GM21360 (cell line): Measurements from ENCODE around the gene CCL26.
A peak's percentile ranks its signal among the peaks of the same experiment; 100 is the strongest.
"Not testable (repeated sequence)": the region's sequence is repeated elsewhere in the genome, so short reads cannot be mapped to it uniquely, and the experiment has no call there.

ENCODE experiments used
- ATAC-seq: cut with Tn5 transposase; IDR thresholded peaks from one replicate; pipeline ENCODE4 v1.9.1; 2021; ENCODE audit warnings: mild to moderate bottlenecking, moderate library complexity; ENCODE audit not compliant: unreplicated experiment

CCL26 gene

DNA sequence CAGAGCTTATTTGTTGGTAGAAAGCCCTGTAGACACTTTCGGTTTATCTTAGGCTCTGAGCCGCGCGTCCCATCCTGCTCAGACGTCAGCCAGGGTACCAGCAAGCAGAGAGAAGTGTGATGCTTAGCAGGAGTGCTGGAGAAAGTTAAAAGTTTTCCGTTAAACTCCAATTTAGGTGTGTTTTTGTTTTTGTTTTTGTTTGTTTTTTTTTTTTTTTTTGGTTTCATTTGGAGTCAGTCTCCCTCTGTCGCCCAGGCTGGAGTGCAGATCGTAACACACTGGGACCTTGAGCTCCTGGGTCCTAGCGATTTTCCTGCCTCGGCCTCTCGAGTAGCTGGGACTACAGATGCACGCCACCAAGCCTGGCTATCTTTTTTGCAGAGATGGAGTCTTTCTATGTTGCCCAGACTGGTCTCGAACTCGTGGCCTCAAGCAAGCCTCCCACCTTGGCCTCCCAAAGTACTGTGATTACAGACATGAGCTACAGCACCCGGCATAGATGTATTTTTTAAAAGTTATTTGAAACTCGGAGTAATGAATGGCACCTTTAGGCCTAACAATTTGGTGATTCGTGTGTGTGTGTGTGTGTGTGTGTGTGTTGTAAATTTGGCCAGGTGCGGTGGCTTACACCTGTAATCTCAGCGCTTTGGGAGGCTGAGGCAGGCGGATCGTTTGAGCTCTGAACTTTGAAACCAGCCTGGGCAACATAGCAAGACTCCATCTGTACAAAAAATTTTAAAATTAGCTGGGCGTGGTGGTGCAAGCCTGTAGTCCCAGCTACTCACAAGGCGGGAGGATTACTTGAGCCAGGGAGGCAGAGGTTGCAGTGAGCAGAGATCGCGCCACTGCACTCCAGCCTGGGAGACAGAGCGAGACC, 32.0 kb downstream of the CCL26 start:
- ATAC-seq = no peak

DNA sequence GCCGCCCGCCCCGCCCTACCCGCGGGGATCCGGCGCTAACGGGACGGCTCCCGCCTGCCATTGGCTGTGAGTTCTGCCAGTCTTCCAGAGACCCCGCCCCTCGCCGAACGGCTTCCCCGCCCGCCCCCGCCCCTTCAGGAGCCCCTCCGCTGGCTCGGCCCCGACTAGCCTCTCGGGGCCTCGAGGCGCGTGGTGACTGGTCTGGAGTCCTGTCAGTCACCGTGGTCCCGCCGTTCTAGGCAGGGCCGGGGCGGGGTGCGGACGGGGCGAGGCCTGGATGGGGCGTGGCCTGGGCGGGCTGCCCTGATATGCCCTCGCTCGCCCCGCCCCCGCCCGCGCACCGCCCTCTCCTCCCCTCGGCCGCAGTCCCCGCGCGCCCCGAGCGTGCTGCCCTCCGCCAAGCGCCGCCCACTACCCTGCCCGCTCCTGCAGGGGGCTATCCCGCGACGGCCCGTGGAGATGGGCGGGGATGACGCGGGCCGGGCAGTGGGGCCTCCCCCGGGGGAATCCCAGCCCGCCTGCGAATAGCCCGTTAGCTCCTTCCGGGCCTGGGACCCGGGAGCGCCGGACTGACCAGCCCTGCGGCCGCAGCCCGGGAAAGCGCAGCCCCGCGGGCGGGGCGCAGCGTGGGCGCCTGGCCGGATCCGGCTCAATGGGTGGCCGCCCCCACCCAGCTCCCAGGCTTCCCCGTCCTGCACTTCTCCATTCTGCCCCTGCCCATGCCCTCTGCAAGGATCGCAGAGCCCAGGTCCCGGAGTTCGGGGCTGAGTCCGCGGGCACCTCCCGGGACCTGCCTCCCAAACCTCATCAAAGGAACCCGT, 32.8 kb downstream of the CCL26 start:
- peak; percentile 83 for ATAC-seq

DNA sequence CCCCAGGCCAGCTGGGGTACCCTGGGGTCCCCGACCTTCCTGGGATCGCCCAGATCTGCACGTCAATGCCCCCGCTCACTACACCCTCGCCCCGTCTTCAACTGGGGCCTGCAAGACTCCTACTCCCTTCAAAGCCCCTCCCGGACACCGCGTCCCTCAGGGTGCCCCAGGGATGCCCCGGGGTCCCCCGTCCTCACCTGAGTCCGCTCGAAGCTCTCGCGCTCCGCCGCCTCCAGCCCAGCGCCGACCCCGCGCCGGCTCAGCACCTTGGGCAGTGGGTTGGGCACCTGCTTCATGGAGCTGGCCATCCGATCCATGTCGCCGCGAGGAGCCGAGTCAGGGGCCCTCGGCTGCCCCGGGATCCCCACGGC, 33.4 kb downstream of the CCL26 start, which contains the start of gene HIP1:
Gene HIP1, minus strand, starts transcription at position 338 of the 371 bp plus-strand sequence. Its CDS starts 21 bp downstream, at position 317.
- ATAC-seq = peak; percentile 13

DNA sequence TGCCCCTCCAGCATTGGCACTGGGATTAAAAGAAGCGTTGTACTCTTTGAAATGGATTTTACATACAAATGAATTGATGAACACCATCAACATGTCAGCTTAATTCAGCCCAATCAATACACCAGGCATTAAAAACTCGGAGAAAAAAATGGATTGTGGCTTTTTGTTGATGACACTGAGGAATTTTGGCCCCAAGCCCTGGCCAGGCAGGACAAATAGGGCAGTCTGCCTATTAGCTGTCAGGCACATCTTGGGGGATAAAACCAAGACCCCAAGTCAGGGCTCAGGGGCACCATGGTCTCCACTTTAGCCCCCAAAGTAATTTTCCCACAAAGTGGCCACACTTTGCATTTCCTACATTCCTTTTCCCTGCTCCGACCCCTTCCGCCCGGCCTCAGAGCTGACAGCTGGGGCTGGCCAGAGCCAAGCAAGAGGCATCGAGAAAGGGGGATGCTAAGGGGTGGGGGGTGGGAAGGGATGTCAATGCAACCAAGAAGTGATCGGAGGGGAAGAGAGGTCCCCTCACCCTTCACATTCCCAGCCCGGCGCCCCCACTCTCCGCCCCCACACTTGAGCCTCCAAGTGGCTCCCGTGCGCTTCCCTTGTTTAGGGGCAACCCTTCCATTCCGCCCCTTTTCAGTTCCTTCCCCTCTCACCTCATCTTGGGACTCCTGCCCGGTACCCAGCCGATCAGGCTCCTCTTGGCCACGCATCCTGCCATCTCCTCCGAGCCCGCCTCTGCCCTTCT, 34.0 kb downstream of the CCL26 start:
- no peak for ATAC-seq

DNA sequence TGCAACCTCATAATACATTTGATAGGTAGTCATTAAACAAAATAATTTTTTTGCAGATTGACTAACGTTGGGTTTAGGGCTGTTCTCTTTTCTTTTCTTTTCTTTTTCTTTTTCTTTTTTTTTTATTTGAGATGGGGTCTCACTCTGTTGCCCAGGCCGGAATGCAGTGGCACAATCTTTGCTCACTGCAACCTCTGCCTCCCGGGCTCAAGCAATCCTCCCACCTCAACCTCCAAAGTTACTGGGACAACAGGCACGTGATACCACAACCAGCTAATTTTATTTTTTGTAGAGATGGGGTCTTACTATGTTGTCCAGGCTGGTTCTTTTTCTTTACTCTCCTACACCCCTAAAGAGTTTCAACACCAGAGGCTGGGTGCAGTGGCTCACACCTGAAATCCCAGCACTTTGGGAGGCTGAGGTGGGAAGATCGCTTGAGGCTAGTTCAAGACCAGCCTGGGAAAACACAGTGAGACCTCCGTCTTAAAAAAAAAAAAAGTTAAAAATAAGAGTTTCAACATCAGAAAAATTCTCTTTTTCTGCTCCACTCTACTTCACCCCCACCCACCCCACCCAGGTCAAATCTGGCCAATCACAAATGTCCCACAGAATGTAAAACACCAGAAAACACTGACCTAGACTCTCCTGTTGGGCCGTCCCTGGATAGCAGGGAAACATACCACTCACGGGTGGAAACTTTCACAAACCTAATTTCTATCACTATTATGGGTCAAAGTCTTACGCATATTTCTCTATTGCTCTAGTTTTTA, 36.2 kb downstream of the CCL26 start:
- no peak for ATAC-seq

DNA sequence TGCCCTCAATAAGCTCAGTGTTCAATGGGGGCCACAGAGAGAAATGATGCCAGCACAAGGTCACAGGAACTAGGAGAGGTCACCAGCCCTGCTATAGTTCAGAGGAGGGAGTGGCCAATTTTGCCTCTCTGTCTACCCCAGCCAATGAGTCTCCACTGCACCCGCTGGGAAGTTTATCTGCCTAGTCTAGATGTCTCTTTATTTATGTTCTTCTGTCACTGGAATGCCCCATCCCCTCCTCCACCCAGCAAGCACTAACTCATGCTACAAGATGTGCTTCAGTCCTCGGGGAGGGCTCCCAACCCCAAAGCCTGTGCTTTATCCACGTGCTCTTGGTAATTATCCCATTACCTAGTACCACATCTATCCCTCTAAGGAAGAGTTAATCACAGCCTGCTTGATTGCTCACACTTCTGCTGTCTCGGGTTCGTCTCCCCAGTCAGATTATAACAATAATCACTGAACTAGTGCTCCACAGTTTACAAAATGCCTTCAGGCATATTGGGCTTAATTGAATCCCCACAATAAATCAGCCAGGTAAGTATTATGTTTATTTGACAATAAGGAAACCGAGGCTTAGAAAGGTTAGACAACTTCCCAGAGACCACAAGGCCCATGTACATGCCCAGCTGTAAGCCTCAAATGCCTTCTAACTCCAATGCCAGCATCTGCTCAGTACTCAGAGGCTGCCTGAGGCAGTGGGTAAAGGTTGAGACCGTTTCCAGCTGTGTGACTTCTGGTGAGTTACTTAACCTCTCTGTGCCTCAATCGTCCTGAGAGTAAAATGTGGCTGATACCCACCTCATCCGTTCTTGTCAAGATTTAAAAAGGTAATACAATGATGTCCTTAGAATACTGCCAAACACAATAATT, 37.2 kb downstream of the CCL26 start:
- no peak for ATAC-seq

DNA sequence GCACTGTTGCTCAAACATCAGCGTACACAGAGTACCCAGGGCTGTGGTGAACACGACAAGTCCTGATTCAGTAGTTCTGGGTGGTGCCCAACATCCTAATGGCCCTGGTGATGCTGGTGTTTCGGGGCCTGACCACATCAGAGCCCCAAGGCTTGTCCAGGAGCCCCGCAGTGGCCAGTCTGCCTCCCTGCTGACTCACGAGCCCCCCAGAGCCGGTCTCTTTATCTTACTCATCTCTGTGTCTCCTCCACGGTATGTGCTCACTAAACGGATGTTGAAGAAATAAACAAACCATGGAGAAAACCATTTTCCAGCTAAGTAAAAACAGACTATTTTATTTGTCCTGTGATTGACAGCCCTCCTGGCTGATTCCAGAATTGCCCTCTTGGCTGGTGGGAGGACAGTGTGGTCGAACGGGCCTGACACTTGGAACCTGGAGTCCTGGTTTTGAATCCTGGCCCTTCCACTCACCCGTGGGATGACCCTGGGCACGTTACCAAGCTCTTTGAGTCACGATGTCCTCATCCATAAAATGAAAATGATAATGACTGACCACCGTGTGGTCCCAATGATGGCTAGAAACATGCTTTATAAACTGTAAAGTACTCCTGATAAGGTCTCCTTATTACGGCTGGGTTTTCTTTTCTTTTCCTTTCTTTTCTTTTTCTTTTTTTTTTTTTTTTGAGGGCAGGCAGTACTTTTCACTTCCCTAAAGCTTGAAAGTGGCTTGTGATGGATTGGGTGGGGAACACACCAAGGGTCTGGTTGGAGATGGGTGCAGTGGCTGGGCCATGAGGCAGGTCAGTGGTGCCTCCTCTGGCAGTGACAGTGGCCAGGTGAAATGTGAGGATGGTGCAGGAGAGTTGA, 39.0 kb downstream of the CCL26 start:
- no peak for ATAC-seq

DNA sequence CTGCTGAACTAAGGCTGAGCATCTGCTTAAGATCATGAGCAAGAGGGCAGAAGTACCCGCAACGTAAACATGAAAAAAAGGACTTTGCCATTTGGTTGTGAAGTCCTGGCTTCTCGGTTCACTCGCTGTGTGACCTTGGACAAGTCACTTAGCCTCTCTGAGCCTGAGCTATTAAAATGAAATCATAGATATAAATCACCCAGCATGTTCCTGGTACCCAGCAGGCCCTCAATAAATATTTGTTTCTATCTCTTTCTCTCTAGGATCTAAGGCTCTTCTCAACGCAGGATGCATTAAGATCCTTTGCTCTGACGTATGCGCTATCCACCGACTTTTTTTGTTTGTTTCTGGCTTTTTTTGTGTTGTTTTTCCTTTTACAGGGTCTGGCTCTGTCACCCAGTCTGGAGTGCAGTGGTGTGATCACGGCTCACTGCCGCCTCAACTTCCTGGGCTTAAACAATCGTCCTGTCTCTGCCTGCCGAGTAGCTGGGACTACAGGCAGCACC, 39.9 kb downstream of the CCL26 start:
- ATAC-seq = no peak

DNA sequence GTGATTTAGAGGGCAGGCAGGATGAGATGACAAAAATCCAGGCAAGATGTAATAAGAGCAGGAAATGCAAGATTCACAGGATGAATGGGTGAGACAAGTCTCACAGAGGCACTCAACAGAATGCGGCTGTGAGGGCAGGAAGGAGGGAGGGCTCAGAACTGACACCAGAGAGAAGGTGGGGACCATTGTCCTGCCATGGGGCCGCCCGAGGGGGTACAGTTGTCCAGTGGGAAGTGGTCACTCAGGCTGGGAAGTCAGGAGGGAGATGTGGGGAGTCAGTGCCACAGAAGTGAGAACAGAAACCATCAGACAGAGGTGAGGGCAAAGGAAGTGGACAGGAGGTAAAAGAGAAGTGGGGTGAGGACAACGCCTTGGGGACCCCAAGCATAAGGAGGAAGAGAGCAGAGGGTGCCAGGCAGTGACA, 42.1 kb downstream of the CCL26 start:
- ATAC-seq = no peak

DNA sequence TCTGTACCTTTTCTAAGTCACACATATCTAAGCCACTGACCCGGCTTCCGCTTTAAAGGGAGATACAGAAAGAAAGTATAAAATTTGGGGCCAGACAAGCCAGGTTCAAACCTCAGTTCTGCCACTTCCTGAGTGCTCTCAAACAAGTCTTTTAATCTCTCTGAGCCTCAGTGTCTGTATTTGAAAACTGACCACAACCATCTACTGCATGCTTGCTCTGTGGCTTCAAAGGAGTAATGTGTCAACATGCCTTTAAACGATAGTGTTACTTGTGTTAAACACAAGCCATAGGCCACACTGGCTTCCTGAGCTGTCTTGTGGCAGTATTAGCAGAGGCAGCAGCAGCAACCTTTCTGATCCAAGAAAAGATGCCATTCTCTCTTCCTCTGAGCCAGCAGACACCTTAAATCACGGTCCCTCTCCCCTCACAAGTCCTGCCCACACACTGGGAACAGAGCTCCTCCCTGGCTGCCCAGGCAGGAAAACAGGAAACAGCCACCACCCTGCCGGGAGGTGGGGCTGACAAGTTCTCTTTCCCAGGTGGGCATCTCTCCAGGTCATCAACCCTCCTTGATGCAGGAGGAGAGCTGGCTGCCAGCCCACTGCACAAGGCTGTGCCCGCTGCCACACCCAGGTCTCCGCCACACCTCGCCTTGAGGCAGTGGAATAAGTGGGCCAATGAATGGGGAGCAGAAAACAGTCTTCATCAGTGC, 44.0 kb downstream of the CCL26 start:
- ATAC-seq = no peak

DNA sequence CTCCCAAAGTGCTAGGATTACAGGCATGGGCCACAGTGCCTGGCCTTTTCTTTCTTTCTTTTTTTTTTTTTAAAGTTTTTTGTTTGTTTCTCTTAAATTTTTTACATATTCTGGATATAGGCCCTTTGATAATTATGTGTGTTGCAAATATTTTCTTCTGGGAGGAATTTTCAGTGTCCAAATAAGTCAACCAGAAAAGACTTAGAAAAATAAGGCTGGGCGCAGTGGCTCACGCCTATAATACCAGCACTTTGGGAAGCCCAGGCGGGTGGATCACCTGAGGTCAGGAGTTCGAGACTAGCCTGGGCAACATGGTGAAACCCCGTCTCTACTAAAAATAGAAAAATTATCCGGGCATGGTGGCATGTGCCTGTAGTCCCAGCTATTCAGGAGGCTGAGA, 44.7 kb downstream of the CCL26 start:
- ATAC-seq = not testable (repeated sequence)

DNA sequence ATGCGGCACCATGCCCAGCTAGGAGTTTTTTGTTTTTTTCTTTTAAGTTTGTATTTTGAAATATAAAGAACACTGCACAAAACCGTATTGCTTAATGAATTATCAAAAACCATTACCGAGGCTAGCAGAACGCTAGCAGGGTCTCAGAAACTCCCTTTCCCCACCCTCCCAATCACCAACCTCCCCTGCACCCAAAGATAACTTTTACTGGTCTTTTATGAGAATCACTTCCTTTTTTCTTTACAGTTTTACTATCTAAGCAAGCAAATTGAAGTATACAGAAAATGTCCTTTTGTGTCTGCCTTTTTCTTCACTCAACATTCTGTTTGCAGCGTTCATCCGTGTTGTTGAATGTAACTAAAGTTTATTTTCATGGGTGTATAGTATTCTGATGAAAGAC, 46.7 kb downstream of the CCL26 start:
- ATAC-seq = no peak

DNA sequence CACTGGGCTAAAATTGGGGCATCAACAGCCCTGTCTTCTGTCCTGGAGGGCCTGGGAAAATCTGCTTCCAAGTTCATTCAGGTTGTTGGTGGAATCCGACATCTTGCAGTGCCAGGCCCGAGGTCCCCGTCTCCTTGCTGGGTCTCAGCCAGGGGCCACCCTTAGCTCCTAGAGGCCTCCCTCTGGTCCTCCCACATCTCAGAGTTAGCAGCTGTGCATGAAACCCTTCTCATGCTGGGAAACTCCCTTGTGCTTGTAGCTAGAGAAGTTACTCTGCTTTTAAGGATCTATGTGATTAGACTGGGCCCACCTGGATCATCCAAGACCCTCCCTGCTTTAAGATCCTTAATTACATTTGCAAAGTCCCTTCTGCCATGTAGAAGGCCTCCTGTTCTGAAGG, 48.6 kb downstream of the CCL26 start:
- ATAC-seq = no peak

DNA sequence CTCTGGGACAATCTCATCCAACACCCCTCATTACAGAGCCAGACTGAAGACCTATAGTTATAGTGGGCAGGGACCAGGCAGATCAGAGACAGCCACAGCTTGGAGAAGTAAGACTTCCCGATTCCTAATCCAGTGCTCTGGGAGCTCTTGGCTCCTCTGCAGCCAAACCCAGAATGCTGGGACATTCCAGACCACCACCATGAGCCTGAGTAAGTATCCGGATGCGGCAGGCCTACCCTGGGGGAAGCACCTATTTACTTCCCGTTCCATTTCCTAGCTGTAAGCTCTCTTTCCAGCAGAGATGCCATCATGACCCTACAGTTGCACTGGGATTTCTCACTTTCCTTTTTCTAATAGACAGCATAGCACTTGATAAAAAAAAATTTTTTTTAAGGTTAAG, 49.6 kb downstream of the CCL26 start:
- ATAC-seq = no peak

DNA sequence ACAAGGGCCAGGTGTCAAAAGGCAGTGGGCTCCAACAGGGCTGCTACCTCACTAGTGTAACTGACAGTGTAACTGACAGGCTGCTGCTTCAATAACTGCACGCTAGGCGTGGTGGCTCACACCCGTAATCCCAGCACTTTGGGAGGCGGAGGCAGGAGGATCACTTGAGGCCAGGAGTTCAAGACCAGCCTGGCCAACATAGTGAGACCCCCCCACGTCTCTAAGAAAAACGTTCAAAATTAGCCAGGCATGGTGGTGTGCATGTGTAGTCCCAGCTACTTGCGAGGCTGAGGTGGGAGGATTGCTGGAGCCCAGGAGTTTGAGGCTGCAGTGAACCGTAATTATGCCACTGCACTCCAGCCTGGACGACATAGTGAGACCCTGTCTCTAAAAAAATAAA, 50.1 kb downstream of the CCL26 start:
- ATAC-seq = not testable (repeated sequence)

DNA sequence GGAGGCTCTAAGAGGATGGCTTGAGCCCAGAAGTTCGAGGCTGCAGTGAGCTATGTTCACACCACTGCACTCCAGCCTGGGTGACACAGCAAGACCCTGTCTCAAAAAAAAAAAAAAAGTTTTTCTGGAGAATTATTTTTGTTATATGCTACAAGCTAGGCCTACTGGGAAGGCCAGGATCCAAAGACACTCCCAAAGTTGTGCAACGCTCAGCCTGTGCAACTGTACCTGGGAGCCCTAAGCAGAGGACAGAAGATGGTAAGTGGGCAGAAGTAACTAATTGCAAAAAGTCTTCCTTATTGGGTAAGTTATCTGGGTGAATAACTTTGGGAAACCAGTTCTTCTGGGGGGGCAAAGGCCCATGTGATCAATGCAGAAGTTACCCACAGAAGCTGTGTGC, 50.6 kb downstream of the CCL26 start:
- no peak for ATAC-seq

DNA sequence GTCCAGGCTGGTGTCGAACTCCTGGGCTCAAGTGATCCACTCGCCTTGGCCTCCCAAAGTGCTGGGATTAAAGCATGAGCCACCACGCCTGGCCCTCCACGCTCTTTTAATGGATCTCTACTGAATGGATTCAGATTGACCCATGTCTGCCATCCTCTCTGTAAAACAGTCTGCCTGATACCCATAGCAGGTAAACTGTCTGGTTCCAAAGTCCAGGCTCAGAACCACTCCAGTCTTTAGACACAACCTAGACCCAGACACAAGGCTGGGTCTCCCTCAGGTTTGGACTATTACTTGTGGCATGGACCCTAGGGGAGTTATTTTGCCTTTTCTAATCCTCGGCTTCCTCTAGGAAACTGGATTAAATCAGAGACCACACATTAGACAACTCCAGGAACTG, 52.4 kb downstream of the CCL26 start:
- ATAC-seq = no peak
